HG02642 (cell line): ENCODE measurements around the gene ZPLD1.

Experiments used
- ATAC-seq: cut with Tn5 transposase; IDR thresholded peaks from one replicate; pipeline ENCODE4 v1.9.1; 2021; ENCODE audit warnings: mild to moderate bottlenecking; ENCODE audit not compliant: unreplicated experiment, poor library complexity

Gene ZPLD1

GRCh38 chr3:102521246-102521645 lies 86.4 kb downstream of the ZPLD1 start:
- ATAC-seq, result no peak

DNA sequence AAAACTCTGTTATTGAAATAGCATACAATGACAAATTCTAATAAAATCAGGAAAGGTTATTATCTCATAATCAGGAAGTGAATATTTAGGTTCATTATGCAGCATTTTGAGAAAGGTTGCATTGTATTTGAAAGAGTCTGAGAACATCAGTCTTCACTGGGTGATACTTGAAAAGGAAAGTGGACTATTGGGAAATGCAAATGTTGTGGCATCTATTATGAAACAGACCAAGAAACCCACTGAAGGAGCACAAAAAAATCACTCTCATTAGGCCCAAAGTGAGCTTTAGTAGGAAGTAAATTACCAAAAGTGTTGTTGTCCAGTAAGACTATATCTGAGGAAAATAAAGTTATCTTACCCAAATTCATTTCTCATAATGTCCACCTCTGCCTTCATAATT lies 90.8 kb downstream of the ZPLD1 start:
- ATAC-seq, result peak; percentile 72

DNA sequence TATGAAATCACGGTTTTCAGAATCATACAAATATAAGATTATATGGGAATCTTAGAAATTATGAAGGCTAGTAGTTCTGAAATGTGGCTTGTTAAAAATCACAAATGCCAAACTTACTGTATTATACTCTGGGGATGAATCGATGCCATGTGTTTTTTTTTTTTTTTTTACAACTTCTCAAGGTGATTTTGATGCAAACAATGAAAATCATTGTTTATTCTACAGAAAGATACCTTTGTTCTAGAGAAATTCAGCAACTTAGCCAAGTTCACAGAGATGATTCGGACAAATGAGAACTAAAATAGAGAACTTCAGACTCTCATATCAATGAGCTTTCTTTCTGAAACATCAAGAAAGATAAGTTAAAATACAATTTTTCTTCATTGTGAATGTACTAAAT lies 92.0 kb downstream of the ZPLD1 start:
- no peak for ATAC-seq

GRCh38 chr3:102528727-102529126 lies 93.9 kb downstream of the ZPLD1 start:
- no peak for ATAC-seq
